ENCODE measurements around the gene PEA15.

- TF ChIP-seq POLR2AphosphoS5 (IDR thresholded peaks at IDR 0.05; ENCODE audit: low read depth, low read length) (no peak), POLR2A (IDR thresholded peaks at IDR 0.05; ENCODE audit: low read depth, low read length) (no peak), TAF1 (IDR thresholded peaks at IDR 0.05; ENCODE audit: borderline replicate concordance, low read depth, low read length) (no peak)
Measured at GRCh38 chr1:160222546-160222945, 17.4 kb downstream of the PEA15 start.

Data from GM12892 (cell line).